Hepatocyte (in vitro differentiated cells): ENCODE measurements around the gene ZC3H12C.

Experiments
- CTCF ChIP-seq: fragments of 200-600 bp; sonication (generic); IDR thresholded peaks from 2 replicates; pipeline ENCODE4 v1.5.1; 2016; ENCODE audit warnings: antibody characterized with exemption, mild to moderate bottlenecking; ENCODE audit not compliant: poor library complexity
- EZH2phosphoT487 ChIP-seq: fragments of 200-600 bp; sonication (generic); IDR thresholded peaks from one replicate; pipeline ENCODE4 v1.6.1; 2018; ENCODE audit warnings: antibody characterized with exemption, mild to moderate bottlenecking, low read depth, moderate library complexity; ENCODE audit not compliant: unreplicated experiment, severe bottlenecking

DNA sequence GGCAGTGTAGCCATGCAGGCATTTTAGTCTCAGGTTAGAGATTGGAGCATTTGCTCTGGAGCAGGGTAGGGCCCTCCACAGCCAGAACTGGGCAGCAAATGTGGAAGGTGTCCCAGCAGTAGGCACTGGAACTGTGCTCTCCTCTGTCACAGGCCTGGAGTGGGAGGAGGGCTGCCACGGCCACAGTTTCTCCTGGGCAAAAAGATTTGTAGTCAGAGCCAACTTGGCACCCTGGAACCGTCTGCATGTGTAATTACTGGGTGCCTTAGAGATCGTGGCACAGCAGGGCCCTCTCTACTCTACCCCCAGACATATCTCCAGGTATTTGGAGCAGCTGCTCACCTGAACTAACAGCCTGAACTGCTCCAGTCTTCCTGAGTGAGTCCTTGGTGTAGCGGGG lies 93.7 kb downstream of the ZC3H12C start:
- TF ChIP-seq CTCF (no peak), EZH2phosphoT487 (no peak)
